A549 treated with RU486 at 1 μM for 4 hours (cell line): ENCODE results near the gene MFN2. TPM values are rescaled to one million over a fixed set of nuclear protein-coding genes. Genes with fewer than 3 reads are reported as not detected.

ENCODE experiments used
- total RNA-seq: library from RNA; stranded (reverse); fragments of 200-300 nt; extraction: Qiagen RNA extraction; gene quantifications from 5 replicates; pipeline ENCODE4 v1.2.3, GENCODE V29; 2022; ENCODE audit warnings: low read depth

The MFN2 gene
- 29.1 to 36.4 TPM (median 33.8 TPM) in 5 replicates for total RNA-seq

DNA sequence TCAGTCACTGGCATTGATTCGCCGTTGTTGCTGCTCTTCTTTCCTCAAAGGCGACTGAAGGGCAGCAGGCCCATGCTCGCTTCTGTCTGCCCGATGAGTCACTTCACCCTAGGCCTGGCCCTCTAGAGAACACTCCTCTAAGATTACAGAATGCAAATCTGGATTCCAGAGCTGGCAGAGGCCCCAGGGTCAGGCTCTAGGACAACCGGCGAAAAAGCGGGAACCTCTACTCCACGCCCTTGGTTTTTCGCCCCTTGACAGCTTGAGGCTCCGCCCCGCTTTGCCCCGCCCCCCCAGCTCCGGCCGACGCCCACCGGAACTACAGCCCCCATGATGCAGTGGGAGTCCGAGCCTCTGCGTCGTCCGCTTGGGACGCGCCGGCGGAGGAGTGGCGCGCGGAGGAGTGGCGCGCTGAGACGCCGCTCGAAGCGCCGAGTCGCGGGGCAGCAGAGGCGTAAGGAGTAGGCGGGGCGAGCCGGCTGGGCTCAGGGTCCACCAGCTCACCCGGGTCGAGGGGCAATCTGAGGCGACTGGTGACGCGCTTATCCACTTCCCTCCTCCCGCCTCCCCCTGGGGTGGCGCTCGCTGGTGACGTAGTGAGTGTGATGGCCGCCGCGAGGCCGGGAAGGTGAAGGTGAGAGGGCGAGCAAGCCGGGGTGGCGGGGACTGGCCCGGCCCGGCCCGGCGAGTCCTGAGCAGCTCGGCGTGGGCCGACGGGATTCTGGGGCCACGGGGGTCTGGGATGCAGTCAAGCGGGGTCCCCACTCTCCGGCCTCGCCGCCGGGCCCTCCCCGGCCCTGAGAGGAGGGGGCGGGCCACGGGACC lies at the start of gene MFN2:
TSS of gene MFN2 (plus strand) at position 594 of the 825 bp plus-strand sequence. CDS start 8,725 bp downstream, outside the sequence.

GRCh38 chr1:11934302-11935056 lies 45.8 kb upstream of the MFN2 start, which contains the start of gene PLOD1:
TSS of gene PLOD1 (plus strand) at chr1:11934717. CDS start at chr1:11934780, 63 bp downstream.

Other genes starting within 250 kb of the MFN2 start
- gene AGTRAP, start 244.3 kb upstream of the MFN2 start, total RNA-seq, result 68.0 to 104 TPM (median 93.4 TPM) in 5 replicates
- gene C1orf167, start 218.3 kb upstream of the MFN2 start, total RNA-seq, result 0.05 TPM in 1 of 5 replicates, not detected in the others
- gene MTHFR, start 174.5 kb upstream of the MFN2 start, total RNA-seq, result 3.8 to 4.6 TPM (median 4.0 TPM) in 5 replicates
- gene CLCN6, start 174.3 kb upstream of the MFN2 start, total RNA-seq, result 4.9 to 5.9 TPM (median 5.4 TPM) in 5 replicates
- not detected in 5 replicates for gene NPPA, start 132.7 kb upstream of the MFN2 start, total RNA-seq
- 0.56 TPM in 1 of 5 replicates, not detected in the others for gene NPPB, start 121.5 kb upstream of the MFN2 start, total RNA-seq
- 28.3 to 50.7 TPM (median 45.7 TPM) in 5 replicates for gene KIAA2013, start 54.0 kb upstream of the MFN2 start, total RNA-seq
- gene PLOD1, start 45.7 kb upstream of the MFN2 start, total RNA-seq, result 72.3 to 83.5 TPM (median 81.5 TPM) in 5 replicates
- gene MIIP, start 39.1 kb downstream of the MFN2 start, total RNA-seq, result 10.6 to 15.7 TPM (median 12.1 TPM) in 5 replicates
- gene TNFRSF8, start 82.9 kb downstream of the MFN2 start, total RNA-seq, result 0.09 to 0.14 TPM (median 0.12 TPM) in 4 of 5 replicates, not detected in the other
- gene TNFRSF1B, start 186.5 kb downstream of the MFN2 start, total RNA-seq, result 0.45 to 0.69 TPM (median 0.60 TPM) in 5 replicates
- gene VPS13D, start 249.6 kb downstream of the MFN2 start, total RNA-seq, result 6.2 to 7.5 TPM (median 6.8 TPM) in 5 replicates